ENCODE measurements around the gene CHTF8.

GRCh38 chr16:69133373-69133954 is 1.1 kb upstream of the CHTF8 start:
- TF ChIP-seq GABPA (IDR thresholded peaks at IDR 0.05; ENCODE audit: low read depth) = no peak
- no peak for TF ChIP-seq SIN3A (IDR thresholded peaks at IDR 0.05; ENCODE audit: borderline replicate concordance, low read depth, low read length)
- TF ChIP-seq CTCF (IDR thresholded peaks at IDR 0.05) = no peak
- TF ChIP-seq ZBTB33 (IDR thresholded peaks at IDR 0.05; ENCODE audit: borderline replicate concordance, low read depth) = no peak
- no peak for TF ChIP-seq MAX (IDR thresholded peaks at IDR 0.05; ENCODE audit: low read depth)
- no peak for TF ChIP-seq EP300 (IDR thresholded peaks at IDR 0.05; ENCODE audit: borderline replicate concordance in 1 of 2, low read depth in 1 of 2, low read length in 1 of 2)
- no peak for TF ChIP-seq TAF1 (IDR thresholded peaks at IDR 0.05; ENCODE audit: borderline replicate concordance, low read depth, low read length)
- TF ChIP-seq MEF2A (IDR thresholded peaks at IDR 0.05; ENCODE audit: borderline replicate concordance, low read depth) = no peak
- TF ChIP-seq RCOR1 (IDR thresholded peaks at IDR 0.05; ENCODE audit: low read length) = no peak
- TF ChIP-seq NFIC (IDR thresholded peaks at IDR 0.05; ENCODE audit: borderline replicate concordance) = no peak
- no peak for TF ChIP-seq YY1 (IDR thresholded peaks at IDR 0.05; ENCODE audit: low read depth)
- no peak for TF ChIP-seq IRF3 (IDR thresholded peaks at IDR 0.05; ENCODE audit: low read depth, low read length)
- no peak for TF ChIP-seq TCF12 (IDR thresholded peaks at IDR 0.05)

Data from SK-N-SH (cell line).